Measurements from ENCODE around the gene PCDHGC3. TPM values are rescaled to one million over a fixed set of nuclear protein-coding genes. Genes with fewer than 3 reads are reported as not detected.
A peak's percentile ranks its signal among the peaks of the same experiment; 100 is the strongest.

Gene PCDHGC3
- total RNA-seq, 1 donor: 36.3 TPM

- no peak overlapping the region for H3K4me3 ChIP-seq (ENCODE audit: low read depth, low read length)
- TF ChIP-seq CTCF (IDR thresholded peaks at IDR 0.05; ENCODE audit: insufficient read depth, low read depth, low read length): no peak
- no peak for DNase-seq (ENCODE audit: low read depth)
Observed at GRCh38 chr5:141437221-141437620, 38.5 kb upstream of the PCDHGC3 start.

- H3K4me3 ChIP-seq (ENCODE audit: low read depth, low read length): no peak overlapping the region
- peak; percentile 8 for TF ChIP-seq CTCF (IDR thresholded peaks at IDR 0.05; ENCODE audit: insufficient read depth, low read depth, low read length)
- DNase-seq (ENCODE audit: low read depth): no peak
Observed at GRCh38 chr5:141439411-141440141, 36.2 kb upstream of the PCDHGC3 start.

GRCh38 chr5:141440341-141440740, 35.4 kb upstream of the PCDHGC3 start:
- no peak for TF ChIP-seq CTCF (IDR thresholded peaks at IDR 0.05; ENCODE audit: insufficient read depth, low read depth, low read length)
- no peak overlapping the region for H3K4me3 ChIP-seq (ENCODE audit: low read depth, low read length)
- DNase-seq (ENCODE audit: low read depth): no peak

- H3K4me3 ChIP-seq (ENCODE audit: low read depth, low read length): no peak overlapping the region
- DNase-seq (ENCODE audit: low read depth): no peak
- no peak for TF ChIP-seq CTCF (IDR thresholded peaks at IDR 0.05; ENCODE audit: insufficient read depth, low read depth, low read length)
Observed at GRCh38 chr5:141441571-141442170, 34.1 kb upstream of the PCDHGC3 start.

- H3K4me3 ChIP-seq (ENCODE audit: low read depth, low read length): no peak overlapping the region
- DNase-seq (ENCODE audit: low read depth): peak; percentile 45
- TF ChIP-seq CTCF (IDR thresholded peaks at IDR 0.05; ENCODE audit: insufficient read depth, low read depth, low read length): no peak
Observed at GRCh38 chr5:141465351-141465750, 10.4 kb upstream of the PCDHGC3 start.

GRCh38 chr5:141476132-141476911, 556 bp downstream of the PCDHGC3 start:
- H3K4me3 ChIP-seq (ENCODE audit: low read depth, low read length): peak overlapping the region; percentile 88
- DNase-seq (ENCODE audit: low read depth): peak; percentile 84
- TF ChIP-seq CTCF (IDR thresholded peaks at IDR 0.05; ENCODE audit: insufficient read depth, low read depth, low read length): no peak
